Stomach (tissue), 4 donors: ENCODE measurements around the gene SGCG.

Experiments used
- CTCF ChIP-seq, 7 experiments: fragments of 450-650 bp in 4 of 7; fragments of 200-600 bp in 3 of 7; sonication (generic) in 3 of 7; IDR thresholded peaks; one replicate each; pipeline ENCODE4 v1.5.1; 2016 to 2019; ENCODE audit warnings: antibody characterized with exemption in 7 of 7, control low read depth in 2 of 7, mild to moderate bottlenecking in 1 of 7
- EP300 ChIP-seq: sonication (generic); formaldehyde crosslinking; IDR thresholded peaks from one replicate; pipeline ENCODE4 v1.6.1; 2017; ENCODE audit warnings: antibody characterized with exemption

GRCh38 chr13:23349161-23349897 lies 168.6 kb downstream of the SGCG start:
- TF ChIP-seq CTCF (IDR thresholded peaks at IDR 0.05): no peak
- no peak for TF ChIP-seq EP300
